HG02973 (cell line): Measurements from ENCODE around the gene RAPH1.
"Not testable (repeated sequence)": the region's sequence is repeated elsewhere in the genome, so short reads cannot be mapped to it uniquely, and the experiment has no call there.

Source experiments
- ATAC-seq: cut with Tn5 transposase; IDR thresholded peaks from one replicate; pipeline ENCODE4 v1.9.1; 2021; ENCODE audit warnings: moderate library complexity; ENCODE audit not compliant: unreplicated experiment

The RAPH1 gene

DNA sequence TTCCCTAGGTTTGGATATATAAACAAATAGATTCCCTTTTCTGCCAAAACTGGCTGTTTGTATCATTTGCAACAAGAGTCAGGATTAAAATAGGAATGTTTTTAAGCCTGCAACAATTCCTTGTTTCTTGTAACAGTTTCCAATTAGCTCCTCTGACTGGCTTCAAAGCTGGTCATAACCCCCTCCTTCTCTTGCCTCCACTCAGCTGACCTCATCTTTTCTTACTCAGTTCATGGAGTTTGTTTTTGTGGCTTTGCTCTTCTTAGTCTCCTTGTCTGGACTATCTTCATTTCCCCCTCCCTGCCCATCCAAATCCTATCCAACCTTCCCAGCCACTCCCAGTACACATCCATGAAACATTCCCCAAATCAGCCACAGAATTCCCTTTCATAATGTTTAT is 14.3 kb upstream of the RAPH1 start:
- no peak for ATAC-seq

DNA sequence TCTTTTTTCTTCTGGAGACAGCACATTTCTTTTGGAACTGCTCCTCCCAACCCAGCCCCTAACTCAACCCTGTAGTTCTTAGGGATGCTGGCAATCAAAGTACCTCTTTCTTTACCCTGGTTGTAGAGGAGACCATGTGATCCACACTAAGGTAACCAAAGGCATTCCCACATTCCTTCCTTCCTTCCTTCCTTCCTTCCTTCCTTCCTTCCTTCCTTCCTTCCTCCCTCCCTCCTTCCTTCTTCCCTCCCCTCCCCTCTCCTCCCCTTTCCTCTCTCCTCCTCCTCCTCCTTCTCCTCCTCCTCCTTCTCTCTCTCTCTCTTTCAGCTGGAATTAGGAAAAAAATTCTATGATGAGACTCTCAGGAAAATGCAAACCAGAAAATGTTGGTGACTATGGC is 13.8 kb upstream of the RAPH1 start:
- ATAC-seq, result no peak

DNA sequence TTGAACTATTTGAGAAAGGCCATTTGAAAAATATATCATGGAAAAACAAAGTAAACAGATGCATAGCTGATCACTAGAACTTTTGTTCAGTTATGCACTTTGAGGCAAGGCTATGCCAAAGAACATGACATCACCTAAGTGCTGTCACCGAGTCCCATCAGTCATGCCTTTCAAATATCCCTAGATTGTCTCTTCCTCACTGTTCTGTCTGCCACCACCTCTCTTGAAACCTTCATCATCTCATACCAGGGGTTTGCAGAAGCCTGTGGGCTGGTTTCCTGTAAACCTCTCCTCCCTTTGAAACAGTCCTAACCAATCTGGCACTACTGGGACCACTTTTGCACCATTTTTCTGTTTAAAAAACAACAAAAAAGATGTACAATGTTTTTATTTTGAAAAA is 12.3 kb upstream of the RAPH1 start:
- ATAC-seq, result no peak

DNA sequence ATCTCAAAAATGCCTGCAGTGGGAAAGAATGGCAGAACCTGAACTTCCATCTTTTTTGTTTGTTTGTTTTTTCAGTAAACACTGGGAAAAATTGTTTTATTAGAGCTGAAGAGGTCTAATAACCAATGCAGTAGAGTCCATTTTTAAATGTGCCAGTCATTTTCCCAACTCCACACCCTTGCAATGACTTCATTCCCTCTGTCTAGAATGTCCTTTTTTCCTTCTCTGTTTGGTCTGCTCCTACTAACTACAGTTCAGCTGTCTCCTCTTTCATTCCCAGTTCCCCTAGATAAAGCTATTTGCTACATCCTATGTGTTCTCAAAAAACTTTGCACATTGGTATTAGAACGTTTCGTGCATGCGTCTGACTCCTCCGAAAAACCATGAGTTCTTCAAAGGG is 9.3 kb upstream of the RAPH1 start:
- ATAC-seq, result no peak

DNA sequence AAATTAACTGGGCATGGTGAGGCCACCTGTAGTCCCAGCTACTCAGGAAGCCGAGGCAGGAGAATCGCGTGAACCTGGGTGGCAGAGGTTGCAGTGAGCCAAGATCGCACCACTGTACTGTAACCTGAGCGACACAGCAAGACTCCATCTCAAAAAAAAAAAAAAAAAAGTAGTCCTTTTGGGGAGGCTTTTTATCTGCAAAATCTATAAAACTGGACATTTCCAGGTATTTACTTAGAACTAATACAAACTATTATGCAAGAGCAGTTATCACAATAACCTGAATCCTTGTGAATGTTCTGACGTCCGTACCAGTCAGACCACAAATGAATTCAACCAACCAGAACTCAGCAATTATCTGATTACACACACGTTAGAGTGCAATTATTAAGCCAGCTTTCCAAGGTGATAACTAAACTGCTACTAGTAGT is 8.8 kb upstream of the RAPH1 start:
- ATAC-seq, result no peak

DNA sequence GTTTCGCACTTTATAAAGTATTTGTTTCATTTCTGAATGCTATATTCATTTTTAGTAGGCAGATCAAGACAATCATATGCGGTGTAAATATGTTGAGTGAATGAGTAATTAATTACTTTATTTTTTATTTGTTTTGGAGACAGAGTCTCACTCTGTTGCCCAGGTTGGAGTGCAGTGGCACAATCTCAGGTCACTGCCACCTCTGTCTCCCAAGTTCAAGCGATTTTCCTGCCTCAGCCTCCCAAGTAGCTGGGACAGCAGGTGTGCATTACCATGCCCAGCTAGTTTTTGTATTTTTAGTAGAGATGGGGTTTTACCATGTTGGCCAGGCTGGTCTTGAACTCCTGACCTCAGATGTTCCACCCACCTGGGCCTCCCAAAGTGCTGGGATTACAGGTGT is 5.5 kb upstream of the RAPH1 start:
- not testable (repeated sequence) for ATAC-seq

DNA sequence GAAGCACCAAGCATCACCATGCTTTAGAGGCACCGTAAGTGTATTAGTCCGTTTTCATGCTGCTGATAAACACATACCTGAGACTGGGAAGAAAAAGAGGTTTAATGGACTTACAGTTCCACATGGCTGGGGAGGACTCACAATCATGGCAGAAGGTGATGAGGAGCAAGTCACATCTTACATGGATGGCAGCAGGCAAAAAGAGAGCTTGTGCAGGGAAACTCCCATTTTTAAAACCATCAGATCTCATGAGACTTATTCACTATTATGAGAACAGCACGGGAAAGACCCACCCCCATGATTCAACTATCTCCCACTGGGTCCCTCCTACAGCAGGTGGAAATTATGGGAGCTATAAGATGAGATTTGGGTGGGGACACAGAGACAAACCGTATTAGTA is 3.1 kb upstream of the RAPH1 start:
- not testable (repeated sequence) for ATAC-seq

DNA sequence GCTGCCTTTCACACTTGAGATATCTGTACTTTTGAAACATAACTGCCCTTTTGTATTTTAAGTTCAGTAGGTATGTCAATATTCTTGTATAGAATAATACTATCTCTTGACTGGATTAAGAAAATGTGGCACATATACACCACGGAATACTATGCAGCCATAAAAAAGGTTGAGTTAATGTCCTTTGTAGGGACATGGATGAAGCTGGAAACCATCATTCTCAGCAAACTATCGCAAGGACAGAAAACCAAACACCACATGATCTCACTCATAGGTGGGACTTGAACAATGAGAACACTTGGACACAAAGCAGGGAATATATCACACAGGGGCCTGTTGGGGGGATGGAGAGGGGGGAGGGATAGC is 1.5 kb upstream of the RAPH1 start:
- ATAC-seq, result not testable (repeated sequence)

DNA sequence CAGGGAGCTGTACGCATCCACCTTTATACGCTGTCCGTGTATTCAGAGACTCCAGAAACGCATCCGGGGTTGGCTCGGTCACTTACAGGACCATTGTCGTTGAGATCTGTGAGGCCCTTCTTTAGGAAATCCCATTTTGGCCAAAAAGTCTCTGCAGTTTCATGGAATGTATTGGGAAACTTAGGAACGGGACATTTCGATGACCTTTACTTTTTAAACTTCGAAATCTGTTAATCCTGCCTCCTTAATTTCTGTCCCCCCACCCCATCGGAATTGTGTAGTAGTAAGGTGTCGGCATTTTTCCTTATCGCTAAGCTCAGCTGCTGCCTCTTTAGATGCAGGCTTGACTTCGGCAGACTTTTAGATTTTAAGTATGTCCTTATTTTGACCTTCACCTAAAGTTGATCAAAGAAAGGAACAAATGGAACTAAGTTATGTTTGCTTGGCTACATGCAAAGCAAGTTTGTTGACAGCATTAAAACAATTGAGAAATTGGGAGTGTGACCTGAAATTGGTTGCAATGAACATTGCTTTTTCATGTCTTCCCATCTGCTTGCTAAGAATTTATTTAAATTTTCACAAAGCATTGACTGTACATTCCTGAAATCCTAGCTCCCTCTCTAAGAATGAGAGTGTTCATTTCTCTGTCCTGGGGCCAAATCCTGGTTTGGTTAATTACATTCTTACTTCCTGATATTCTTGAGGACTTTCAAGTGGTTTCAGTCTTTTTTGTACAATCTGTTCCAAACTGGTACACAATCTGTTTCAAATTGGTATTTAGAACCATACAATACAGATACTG is 884 bp upstream of the RAPH1 start:
- no peak for ATAC-seq

DNA sequence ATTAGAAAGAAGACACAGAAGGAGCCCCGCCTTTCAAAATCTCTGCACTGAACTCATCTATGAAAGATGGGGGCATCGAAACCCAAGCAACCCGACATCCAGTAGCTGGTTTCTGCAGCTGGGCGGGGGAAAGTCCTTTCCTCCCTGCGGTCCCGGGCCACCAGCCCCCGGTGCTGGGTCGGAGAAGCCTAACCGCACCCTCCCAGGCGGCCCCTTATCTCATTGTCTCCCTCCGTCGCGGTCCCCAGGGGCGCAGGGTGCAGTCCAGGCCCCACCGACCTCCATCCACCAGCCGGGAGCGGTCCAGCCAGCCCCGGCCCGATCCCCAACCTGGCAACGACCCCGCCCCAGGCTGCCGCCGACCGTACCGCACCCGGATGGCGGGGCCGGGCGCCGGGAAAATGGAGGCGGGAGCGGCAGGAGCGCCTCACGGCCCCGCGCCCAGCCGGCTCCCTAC is 452 bp downstream of the RAPH1 start:
- ATAC-seq, result peak; percentile 27

DNA sequence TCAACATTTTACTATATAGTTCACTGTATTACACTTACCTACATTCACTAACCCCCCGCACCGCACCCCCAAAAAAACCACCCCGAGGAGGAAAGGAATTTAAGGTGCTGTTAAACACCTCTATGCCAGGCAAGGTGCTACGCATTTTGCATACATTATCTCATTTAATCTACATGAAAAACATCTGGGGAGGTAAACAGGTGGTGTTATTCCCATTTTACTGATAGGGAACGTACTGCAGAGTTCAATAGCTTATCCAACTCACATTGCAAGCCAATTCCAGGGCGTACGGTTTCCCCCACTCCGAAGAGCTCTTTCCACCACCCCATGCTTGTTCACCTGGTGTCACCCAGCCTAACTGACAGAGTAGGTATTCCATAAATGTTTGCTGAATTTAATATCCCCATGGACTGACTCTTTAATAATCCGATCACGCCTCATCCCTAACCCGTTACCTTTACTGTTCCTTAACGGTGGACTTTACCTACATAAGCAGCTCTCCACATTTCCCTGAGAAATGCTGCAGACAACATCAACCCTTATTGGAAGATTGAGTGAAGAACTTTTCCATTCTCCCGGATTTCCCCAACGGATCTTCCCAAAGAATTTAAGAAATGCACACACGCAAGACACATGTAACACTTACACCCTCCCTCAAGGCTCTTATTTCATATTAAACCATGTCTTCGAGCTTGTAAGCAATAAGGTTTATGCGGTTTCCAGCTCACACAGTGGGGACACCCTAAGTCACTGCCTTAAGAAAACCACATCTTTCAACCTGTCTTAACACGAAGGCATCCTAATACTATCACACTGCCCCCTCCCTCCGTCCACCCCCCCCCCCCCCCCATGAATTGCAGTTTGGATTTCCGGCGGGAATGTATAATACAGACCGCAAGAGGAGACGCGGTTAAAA is 1.2 kb downstream of the RAPH1 start:
- ATAC-seq, result no peak

DNA sequence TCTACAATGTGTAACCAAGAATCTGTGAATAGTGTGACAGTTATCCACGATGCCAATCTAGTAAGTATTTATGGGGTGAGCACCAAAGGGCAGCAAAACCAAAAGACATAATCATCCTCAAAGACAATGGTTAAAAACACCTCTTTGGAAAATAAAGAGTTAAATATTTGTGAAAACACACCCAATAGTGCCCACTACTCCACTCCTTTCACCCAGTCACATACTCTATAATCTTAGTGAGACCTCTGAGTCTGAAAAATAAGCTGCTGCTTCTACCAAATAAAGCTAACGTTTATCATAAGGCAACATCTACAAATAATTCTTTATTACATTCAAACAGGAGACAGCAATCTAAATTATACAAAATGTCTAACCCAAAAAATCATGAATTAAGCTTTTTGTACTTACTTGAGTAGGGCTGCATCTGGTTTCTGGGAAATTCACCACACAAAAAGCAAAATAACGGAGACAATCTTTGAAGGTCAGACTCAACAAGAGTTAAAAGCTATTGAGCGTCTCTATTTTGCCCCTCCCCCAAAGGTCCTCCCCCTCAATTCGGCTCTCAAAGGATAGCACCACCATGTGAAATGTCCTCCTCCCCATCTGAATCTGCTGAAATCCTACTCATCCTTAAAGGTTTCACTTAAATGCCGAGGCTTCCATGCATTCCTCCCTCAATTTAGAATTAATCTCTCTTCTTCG is 2.0 kb downstream of the RAPH1 start:
- ATAC-seq, result no peak

DNA sequence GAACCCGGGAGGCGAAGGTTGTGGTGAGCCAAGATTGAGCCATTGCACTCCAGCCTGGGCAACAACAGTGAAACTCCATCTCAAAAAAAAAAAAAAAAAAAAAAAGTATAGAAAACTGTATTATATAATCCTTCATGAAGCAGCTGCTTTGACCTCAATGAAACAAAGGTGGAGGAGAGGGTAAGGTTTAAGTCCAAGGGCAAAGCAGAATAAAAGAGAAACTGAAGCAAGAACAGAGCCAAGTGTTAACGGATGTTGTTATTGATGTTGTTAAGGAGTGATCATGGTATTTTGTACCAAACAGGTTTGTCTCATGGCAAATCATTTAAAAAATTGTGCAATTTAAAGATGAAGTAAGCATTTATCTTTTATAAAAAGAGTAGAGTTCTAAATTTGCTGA is 7.4 kb downstream of the RAPH1 start:
- no peak for ATAC-seq

DNA sequence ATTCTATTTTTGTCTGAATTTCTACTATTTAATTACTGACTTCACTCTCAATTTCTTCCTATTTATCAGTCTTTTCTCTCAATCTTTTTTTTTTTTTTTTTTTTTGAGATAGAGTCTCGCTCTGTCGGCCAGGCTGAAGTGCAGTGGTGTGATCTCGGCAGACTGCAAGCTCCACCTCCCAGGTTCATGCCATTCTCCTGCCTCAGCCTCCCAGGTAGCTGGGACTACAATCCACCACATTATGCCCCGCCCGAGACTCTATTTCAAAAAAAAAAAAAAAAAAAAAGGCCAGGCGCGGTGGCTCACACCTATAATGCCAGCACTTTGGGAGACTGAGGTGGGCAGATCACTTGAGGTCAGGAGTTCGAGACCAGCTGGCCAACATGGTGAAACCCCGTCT is 21.8 kb downstream of the RAPH1 start:
- not testable (repeated sequence) for ATAC-seq

DNA sequence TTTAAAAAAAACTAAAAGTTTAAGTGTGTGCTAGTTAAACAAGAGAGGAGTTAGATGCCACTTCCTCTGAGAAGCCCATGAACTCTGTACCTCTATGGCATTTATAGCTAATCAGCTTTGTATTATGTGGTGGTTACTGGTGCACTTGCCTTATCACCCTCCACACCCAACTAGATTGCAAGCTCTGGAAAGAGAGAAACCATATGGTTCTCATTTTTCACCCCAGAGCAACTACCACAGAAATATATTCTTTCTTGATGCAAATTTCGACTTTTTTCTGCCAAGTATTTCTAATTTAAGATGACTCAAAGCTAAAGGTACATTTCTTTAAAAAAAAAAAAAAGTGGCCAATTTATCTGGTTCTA is 24.2 kb downstream of the RAPH1 start:
- no peak for ATAC-seq

DNA sequence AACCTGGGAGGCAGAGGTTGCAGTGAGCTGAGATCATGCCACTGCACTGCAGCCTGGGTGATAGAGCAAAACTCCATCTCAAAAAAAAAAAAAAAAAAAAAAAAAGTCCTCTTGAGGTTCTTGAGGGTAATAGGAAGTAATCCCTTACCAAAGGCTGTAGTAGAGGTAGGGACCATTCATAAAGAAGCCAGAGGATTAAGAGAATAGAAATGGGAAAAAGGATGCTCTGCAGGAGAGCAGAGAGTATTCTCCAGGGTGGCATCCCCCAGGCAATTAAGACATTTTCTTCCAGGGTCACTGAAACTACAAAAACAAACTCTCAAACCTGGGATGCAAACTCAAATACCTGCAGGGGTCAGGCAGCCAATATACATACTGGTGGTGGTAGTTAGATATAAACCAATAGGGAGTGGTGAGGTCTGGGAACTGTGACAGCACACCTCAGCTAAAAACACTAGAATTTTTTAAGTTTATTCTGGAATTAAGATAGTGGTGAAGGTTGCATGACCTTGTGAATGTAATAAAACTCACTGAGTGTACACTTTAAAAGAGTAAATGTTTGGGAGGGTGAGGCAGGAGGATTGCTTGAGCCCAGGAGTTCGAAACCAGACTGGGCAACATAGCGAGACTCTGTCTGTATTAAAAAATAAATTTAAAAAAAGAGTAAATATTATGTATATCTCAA is 24.7 kb downstream of the RAPH1 start:
- ATAC-seq, result no peak

DNA sequence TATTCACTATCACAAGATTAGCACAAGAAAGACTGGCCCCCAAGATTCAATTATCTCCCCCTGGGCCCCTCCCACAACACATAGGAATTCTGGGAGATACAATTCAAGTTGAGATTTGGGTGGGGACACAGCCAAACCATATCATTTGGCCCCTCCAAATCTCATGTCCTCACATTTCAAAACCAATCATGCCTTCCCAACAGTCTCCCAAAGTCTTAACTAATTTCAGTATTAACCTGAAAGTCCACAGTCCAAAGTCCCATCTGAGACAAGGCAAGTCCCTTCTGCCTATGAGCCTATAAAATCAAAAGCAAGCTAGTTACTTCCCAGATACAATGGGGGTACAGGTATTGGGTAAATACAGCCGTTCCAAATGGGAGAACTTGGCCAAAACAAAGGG is 31.6 kb downstream of the RAPH1 start:
- ATAC-seq, result not testable (repeated sequence)

DNA sequence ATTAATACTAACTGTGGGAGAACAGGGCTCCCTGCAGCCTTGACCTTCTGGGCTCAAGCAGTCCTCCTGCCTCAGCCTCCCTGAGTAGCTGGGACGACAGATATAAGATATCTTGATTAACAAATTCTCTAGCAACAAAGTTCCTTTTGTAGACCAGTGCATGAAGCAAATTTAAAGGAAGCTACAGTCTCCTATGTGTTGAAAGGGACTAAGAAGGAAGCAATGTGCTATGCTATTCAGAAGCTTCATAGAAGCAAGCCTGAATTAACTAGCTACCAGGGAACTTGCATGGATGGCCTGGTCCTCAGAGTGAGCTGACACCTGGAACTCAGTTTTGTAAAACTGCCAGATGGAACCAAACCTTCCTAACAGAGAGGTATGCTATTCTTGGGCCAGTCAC is 33.2 kb downstream of the RAPH1 start:
- no peak for ATAC-seq

DNA sequence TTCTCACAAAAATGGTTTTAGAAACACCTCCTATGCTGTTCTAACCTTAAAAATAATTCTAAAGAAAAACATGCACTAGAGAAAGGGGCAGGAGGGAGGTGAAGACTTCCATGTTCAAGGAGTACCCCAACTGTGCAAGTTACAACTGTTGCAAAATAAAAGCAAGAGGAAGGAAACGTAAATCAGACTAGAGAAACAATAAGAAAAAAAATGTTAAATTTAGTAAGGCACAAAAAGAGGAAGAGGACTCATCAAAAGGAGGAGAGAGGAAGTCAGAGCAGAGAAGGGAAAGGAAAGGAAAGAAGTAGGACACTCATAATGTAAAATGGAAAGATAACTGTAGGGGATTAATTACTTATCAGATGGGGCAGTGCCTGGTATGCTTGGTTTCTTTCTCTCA is 34.1 kb downstream of the RAPH1 start:
- ATAC-seq, result no peak

DNA sequence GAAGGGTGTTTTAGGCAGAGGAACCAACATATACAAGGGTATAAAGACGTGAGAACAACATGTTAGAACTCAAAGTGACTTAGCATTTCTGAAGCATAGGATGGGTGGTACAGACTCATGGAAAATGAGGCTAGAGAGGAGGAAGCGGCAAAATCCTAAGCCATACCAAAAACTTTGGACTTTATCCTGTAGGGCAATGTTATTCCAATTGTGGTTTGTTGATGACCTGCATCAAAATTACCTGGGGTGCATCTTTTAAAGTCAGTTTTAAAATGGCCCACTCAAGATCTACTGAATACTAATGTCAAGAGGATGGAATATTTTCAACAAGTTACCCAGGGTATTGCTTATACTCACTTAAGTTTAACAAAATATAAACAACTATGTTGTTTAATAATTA is 34.8 kb downstream of the RAPH1 start:
- ATAC-seq, result no peak

DNA sequence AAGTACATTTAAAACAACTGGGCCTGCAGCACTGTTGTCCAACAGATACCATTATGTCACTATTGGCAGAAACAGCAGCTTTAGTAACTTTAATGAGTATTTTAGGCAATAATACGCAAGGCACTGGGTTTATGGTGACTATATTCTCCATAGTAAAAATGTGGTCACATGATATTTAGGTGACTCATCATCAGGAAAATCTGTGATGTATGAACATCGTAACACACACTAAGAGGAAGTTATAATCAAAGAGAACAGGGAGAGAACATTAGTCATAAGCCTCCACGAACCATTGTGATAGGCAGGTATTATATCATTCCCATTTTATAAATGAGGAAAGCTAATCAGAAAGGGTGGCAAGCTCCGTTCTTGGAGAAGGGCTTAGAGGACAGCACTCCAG is 36.9 kb downstream of the RAPH1 start:
- no peak for ATAC-seq
